ENCODE measurements around the gene NEURL3.
A peak's percentile ranks its signal among the peaks of the same experiment; 100 is the strongest.

Gene NEURL3

GRCh38 chr2:96539215-96539920 is 34.2 kb upstream of the NEURL3 start:
- DNase-seq, result no peak

GRCh38 chr2:96538487-96539214 is 33.5 kb upstream of the NEURL3 start:
- no peak for DNase-seq

- DNase-seq, result no peak
Measured at GRCh38 chr2:96537734-96538486, 32.8 kb upstream of the NEURL3 start.

- DNase-seq, result peak; percentile 49
Measured at GRCh38 chr2:96537066-96537733, 32.0 kb upstream of the NEURL3 start.

- peak; percentile 88 for DNase-seq
Measured at GRCh38 chr2:96536445-96537065, 31.4 kb upstream of the NEURL3 start, which contains the start of gene ARID5A. ARID5A (plus strand) TSS chr2:96536752; CDS start chr2:96536827, 75 bp downstream.

GRCh38 chr2:96535331-96535730 is 30.2 kb upstream of the NEURL3 start:
- DNase-seq, result no peak

- no peak for DNase-seq
Measured at GRCh38 chr2:96534701-96535181, 29.6 kb upstream of the NEURL3 start.

GRCh38 chr2:96534141-96534540 is 29.0 kb upstream of the NEURL3 start:
- DNase-seq, result no peak

- DNase-seq, result peak; percentile 68
Measured at GRCh38 chr2:96533292-96534073, 28.3 kb upstream of the NEURL3 start.

- DNase-seq, result no peak
Measured at GRCh38 chr2:96532641-96533291, 27.6 kb upstream of the NEURL3 start.

- peak; percentile 100 for DNase-seq
Measured at GRCh38 chr2:96531872-96532505, 26.8 kb upstream of the NEURL3 start.

- no peak for DNase-seq
Measured at GRCh38 chr2:96531366-96531765, 26.2 kb upstream of the NEURL3 start.

GRCh38 chr2:96530474-96531357 is 25.6 kb upstream of the NEURL3 start:
- DNase-seq, result peak; percentile 50

- DNase-seq, result no peak
Measured at GRCh38 chr2:96530144-96530430, 24.9 kb upstream of the NEURL3 start.

GRCh38 chr2:96529376-96530143 is 24.4 kb upstream of the NEURL3 start:
- no peak for DNase-seq

GRCh38 chr2:96528700-96529375 is 23.7 kb upstream of the NEURL3 start:
- no peak for DNase-seq

- peak; percentile 52 for DNase-seq
Measured at GRCh38 chr2:96528006-96528699, 23.0 kb upstream of the NEURL3 start.

Measured in fibroblast of skin of right quadriceps (primary cell).